ENCODE data around the gene MESP2. TPM values are rescaled to one million over a fixed set of nuclear protein-coding genes. Genes with fewer than 3 reads are reported as not detected.

The MESP2 gene
- total RNA-seq, 1 experiment from 2014 or later = 0.26 TPM

- H3K4me1 ChIP-seq (ENCODE audit: insufficient read depth, low read length, poor library complexity, severe bottlenecking) = no peaks in the 10 kb centered on the region
- no peak for DNase-seq (ENCODE audit: low spot score)
- no peaks in the 10 kb centered on the region for H3K27me3 ChIP-seq (replicated peaks; ENCODE audit: insufficient read depth, low read depth, low read length, poor library complexity)
- intact Hi-C loops (cut with micrococcal nuclease; ENCODE audit: unreplicated experiment) = no loop called here
- no peak overlapping the region for H3K27ac ChIP-seq (ENCODE audit: low read depth, low read length, poor library complexity, severe bottlenecking)
- TF ChIP-seq EZH2 (IDR thresholded peaks at IDR 0.05; ENCODE audit: borderline replicate concordance, low read depth, low read length, poor library complexity, severe bottlenecking) = no peak
- no peak for TF ChIP-seq CTCF (conservative IDR thresholded peaks at IDR 0.05; ENCODE audit: low read depth, low read length)
- BruUV-seq (replicated peaks) = no TSS peak
- ChIA-PET POLR2A (ENCODE audit: low non-redundant PET) (interaction anchor here (0.6 kb wide), 1 partner anchor 86 kb away, joined by 3 read pairs; the partner anchor contains the start of gene AP3S2), CTCF (no interaction called here)
- no peak overlapping the region for H3K4me3 ChIP-seq (ENCODE audit: low read depth, low read length, poor library complexity, severe bottlenecking)
- no peaks in the 10 kb centered on the region for H3K9me3 ChIP-seq (ENCODE audit: low read depth, low read length, poor library complexity, severe bottlenecking)
- no peaks in the 10 kb centered on the region for H3K36me3 ChIP-seq (ENCODE audit: insufficient read depth, low read length, poor library complexity, severe bottlenecking)
These were observed 32.2 kb downstream of the MESP2 start for GRCh38 chr15:89808160-89808870.

GRCh38 chr15:89809093-89809786 is 33.1 kb downstream of the MESP2 start:
- TF ChIP-seq EZH2 (IDR thresholded peaks at IDR 0.05; ENCODE audit: borderline replicate concordance, low read depth, low read length, poor library complexity, severe bottlenecking) = no peak
- no peak for TF ChIP-seq CTCF (conservative IDR thresholded peaks at IDR 0.05; ENCODE audit: low read depth, low read length)
- H3K9me3 ChIP-seq (ENCODE audit: low read depth, low read length, poor library complexity, severe bottlenecking) = no peaks in the 10 kb centered on the region
- no peak for DNase-seq (ENCODE audit: low spot score)
- no peaks in the 10 kb centered on the region for H3K27me3 ChIP-seq (replicated peaks; ENCODE audit: insufficient read depth, low read depth, low read length, poor library complexity)
- H3K27ac ChIP-seq (ENCODE audit: low read depth, low read length, poor library complexity, severe bottlenecking) = no peak overlapping the region
- no TSS peak for BruUV-seq (replicated peaks)
- no peak overlapping the region for H3K4me3 ChIP-seq (ENCODE audit: low read depth, low read length, poor library complexity, severe bottlenecking)
- intact Hi-C loops (cut with micrococcal nuclease; ENCODE audit: unreplicated experiment) = no loop called here
- ChIA-PET POLR2A (ENCODE audit: low non-redundant PET) (no interaction called here), CTCF (no interaction called here)
- no peaks in the 10 kb centered on the region for H3K4me1 ChIP-seq (ENCODE audit: insufficient read depth, low read length, poor library complexity, severe bottlenecking)
- H3K36me3 ChIP-seq (ENCODE audit: insufficient read depth, low read length, poor library complexity, severe bottlenecking) = no peaks in the 10 kb centered on the region

- Histone ChIP-seq H3K27me3 (replicated peaks; ENCODE audit: insufficient read depth, low read depth, low read length, poor library complexity) (peaks cover under 1% of the 10 kb centered on the region), H3K27ac (ENCODE audit: low read depth, low read length, poor library complexity, severe bottlenecking) (no peak overlapping the region), H3K4me3 (ENCODE audit: low read depth, low read length, poor library complexity, severe bottlenecking) (no peak overlapping the region), H3K9me3 (ENCODE audit: low read depth, low read length, poor library complexity, severe bottlenecking) (no peaks in the 10 kb centered on the region), H3K4me1 (ENCODE audit: insufficient read depth, low read length, poor library complexity, severe bottlenecking) (no peaks in the 10 kb centered on the region), H3K36me3 (ENCODE audit: insufficient read depth, low read length, poor library complexity, severe bottlenecking) (no peaks in the 10 kb centered on the region)
- BruUV-seq (replicated peaks) = no TSS peak
- no peak for TF ChIP-seq EZH2 (IDR thresholded peaks at IDR 0.05; ENCODE audit: borderline replicate concordance, low read depth, low read length, poor library complexity, severe bottlenecking)
- TF ChIP-seq CTCF (conservative IDR thresholded peaks at IDR 0.05; ENCODE audit: low read depth, low read length) = no peak
- POLR2A ChIA-PET (ENCODE audit: low non-redundant PET) = no interaction called here
- no peak for DNase-seq (ENCODE audit: low spot score)
- CTCF ChIA-PET = no interaction called here
- intact Hi-C loops (cut with micrococcal nuclease; ENCODE audit: unreplicated experiment) = no loop called here
These were observed 33.6 kb downstream of the MESP2 start for GRCh38 chr15:89809787-89810148.

All from A673 (cell line).